SKM-1 (cell line): ENCODE measurements around the gene TNFSF12.
A peak's percentile ranks its signal among the peaks of the same experiment; 100 is the strongest.

ENCODE experiments used
- DNase-seq: peaks from one replicate; lab custom pipeline; 2025; ENCODE audit not compliant: unreplicated experiment; lab: John Stamatoyannopoulos, UW

The TNFSF12 gene

DNA sequence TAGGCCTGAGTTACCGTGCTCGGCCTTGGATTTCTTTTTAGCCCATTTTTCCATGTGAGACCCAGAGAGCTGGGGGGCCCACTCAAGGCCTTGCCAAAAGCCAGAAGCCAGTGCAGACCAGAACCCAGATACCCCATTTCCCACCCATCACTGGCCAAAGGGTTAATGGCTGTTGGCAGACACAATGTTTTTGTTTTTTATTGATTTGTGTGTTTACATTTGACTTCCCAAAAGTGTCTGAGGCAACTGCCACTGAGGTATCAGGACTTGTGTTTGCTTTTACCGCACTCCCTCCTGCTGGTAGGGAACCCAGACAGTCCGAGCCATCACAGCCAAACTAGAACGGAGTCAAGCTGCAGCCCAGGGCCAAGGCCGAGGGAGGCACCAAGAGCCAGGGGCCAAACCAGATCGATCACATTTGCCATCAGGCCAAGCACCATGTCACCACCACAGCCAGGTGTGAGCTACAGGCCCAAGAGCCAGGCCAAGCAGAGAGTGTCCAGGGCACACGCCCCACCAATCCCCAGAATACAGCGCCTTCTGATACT is 7.7 kb upstream of the TNFSF12 start:
- DNase-seq: no peak

DNA sequence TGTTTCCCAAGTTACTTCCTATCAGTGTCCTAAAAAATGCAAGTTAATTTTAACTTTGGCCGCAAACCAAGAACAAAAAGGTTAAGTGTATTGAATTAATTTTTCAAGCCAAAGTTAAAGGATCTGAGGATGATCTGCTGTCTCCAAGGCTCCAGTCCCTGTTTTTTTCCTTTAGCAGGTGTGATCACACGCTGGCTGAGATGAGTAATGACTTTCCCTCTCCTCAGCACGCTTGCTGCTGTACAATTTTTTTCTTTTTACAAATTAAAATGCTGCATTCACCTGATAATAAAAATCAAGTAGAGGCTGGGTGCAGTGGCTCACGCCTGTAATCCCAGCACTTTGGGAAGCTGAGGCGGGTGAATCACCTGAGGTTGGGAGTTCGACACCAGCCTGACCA is 3.9 kb upstream of the TNFSF12 start:
- DNase-seq: no peak

DNA sequence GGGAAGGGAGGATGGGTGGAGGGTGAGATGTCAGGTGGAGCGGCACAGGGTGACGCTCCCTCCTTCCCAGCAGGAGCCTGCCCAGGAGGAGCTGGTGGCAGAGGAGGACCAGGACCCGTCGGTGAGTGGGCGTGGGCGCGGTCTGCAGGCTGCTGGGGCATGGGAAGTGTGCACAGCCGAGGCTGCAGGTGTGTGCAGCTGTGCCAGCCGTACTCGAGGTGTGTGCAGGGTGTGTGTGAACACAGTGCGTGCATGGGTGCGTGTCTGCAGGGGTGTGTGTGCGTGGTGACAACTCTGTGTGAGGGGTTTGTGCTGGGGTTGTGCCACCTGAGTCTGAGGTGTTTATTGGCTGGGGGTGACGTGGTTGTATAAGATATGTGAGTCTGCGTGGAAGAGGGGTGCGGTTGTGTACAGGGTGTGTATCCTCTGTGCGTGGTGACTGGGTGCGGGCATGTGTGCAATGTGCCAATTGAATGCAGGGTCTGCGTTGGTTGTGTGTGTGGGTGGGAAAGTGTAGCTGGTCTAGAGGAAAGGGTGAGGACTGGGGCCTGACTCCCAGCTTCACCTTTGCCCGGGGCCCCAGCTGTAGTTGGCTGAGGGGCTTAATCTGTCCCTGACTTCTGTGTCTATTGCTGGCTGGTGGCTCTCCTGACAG is 670 bp downstream of the TNFSF12 start:
- no peak for DNase-seq

DNA sequence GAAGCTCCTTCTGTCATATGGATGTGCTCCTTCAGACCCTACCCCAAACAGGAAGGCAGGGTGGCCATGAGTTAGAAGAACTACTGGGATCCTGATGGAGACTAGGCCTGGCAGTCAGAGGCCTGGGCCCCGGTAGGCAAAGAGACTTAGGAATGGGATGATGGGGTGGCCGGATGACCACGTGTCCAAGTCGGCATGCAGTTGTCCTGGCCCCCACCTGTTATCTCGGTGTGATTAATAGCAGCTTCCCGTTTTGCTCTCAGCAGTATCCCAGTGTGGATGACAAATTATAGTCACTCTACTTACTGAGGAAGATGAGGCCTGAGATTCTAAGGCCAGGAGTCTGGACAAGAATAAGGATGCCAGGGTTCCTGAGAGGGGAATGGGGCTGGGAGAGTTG is 1.5 kb downstream of the TNFSF12 start:
- no peak for DNase-seq

DNA sequence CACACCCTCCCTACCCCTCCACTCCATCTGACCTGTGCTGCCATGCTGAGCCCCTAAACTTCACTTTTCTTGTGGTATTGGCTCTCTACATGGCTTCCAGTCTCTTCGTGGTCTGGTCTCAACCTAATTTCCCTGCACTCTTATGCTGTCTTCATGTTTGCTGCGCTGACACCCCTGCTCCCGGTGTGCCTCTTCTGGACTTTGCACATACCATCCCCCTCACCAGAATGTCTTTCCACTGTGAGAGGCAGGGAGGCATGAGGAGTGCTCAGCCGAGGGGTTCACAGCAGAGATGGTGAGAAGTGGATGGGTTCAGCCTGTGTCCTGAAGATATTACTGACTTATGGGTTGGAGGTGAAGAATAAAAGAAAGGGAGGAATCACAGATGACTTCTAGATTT is 2.5 kb downstream of the TNFSF12 start:
- no peak for DNase-seq

DNA sequence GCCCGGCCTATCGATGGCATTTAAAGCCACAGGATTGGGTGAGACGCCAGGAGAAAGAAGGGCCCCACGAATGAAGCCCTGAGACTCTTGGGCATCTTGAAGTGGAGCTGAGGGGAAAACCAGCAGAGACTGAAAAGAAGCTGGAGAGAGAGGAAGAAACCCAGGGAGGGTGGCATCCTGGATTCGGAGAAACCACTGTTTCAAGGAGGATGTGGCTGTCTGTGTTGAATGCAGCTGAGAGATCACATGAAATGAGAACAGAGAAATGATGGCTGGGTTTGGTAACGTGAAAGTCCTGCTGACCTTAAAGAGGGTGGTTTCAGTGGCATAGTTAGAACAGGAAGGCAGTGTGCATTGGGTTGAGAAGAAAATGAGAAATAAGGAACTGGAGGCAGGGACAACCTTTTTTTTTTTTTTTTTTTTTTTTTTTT is 3.8 kb downstream of the TNFSF12 start:
- DNase-seq: peak; percentile 36

DNA sequence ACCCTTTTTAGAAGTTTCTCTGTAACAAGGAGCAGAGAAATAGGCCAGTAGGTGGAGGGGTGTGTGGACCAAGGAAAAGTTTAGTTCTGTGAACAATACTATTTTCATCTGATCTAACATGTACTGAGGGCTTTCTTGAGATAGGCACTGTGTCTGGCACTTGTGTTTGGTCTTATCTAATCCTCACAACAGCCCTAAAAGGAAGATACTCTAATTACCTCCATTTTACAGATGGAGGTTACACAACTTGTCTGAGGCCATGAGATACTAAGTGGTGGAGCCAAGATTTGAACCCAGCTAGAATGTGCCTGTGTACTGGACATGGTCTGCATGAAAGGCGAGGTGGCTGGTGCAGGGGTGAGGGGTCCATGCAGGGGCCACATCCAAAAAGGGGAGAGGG is 4.5 kb downstream of the TNFSF12 start:
- DNase-seq: no peak

DNA sequence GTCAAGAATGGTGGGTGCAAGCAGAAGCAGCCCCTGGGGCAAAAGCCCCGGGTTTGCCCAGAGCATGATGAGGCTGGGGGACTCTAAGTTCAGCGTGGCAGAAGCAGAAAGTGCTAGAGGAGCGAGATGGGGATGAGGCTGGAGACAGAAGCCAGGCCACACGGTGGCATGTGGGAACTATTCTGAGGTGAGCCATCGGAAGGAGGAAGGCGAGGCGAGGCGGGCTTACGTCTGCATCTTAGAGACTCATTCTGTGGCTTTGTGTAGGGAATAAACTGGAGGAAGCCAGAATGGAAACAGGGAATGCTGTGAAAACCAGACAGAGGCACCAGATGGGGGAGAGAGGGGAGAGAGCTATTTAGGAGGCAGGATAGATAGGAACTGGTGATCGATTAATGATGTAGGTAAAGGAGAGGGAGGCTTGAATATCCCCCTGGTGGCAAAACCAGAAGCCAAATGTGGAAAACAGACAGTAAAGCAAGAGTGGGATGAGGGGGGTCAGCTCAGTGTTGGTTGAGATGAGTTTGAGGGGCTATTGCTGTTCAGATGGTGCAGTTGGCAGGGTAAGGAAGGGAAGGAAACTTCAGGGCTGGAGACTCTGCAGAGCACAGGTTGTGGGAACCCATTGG is 6.6 kb downstream of the TNFSF12 start:
- no peak for DNase-seq

DNA sequence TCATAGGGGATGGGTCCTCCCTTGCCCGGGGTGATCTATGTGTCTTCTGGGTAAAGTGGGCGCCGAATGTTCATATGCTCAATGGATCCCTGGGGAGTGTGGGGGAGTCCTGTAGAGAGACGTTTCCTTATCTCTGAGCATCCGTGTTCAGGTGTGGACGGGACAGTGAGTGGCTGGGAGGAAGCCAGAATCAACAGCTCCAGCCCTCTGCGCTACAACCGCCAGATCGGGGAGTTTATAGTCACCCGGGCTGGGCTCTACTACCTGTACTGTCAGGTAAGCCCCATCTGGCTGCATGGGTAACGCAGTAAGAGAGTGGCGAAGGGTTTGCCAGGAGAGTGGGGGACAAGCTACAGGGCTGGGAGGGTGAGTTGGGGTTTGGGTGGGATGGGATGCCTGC is 7.8 kb downstream of the TNFSF12 start:
- DNase-seq: no peak

DNA sequence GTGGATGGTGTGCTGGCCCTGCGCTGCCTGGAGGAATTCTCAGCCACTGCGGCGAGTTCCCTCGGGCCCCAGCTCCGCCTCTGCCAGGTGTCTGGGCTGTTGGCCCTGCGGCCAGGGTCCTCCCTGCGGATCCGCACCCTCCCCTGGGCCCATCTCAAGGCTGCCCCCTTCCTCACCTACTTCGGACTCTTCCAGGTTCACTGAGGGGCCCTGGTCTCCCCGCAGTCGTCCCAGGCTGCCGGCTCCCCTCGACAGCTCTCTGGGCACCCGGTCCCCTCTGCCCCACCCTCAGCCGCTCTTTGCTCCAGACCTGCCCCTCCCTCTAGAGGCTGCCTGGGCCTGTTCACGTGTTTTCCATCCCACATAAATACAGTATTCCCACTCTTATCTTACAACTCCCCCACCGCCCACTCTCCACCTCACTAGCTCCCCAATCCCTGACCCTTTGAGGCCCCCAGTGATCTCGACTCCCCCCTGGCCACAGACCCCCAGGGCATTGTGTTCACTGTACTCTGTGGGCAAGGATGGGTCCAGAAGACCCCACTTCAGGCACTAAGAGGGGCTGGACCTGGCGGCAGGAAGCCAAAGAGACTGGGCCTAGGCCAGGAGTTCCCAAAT is 8.4 kb downstream of the TNFSF12 start:
- no peak for DNase-seq

DNA sequence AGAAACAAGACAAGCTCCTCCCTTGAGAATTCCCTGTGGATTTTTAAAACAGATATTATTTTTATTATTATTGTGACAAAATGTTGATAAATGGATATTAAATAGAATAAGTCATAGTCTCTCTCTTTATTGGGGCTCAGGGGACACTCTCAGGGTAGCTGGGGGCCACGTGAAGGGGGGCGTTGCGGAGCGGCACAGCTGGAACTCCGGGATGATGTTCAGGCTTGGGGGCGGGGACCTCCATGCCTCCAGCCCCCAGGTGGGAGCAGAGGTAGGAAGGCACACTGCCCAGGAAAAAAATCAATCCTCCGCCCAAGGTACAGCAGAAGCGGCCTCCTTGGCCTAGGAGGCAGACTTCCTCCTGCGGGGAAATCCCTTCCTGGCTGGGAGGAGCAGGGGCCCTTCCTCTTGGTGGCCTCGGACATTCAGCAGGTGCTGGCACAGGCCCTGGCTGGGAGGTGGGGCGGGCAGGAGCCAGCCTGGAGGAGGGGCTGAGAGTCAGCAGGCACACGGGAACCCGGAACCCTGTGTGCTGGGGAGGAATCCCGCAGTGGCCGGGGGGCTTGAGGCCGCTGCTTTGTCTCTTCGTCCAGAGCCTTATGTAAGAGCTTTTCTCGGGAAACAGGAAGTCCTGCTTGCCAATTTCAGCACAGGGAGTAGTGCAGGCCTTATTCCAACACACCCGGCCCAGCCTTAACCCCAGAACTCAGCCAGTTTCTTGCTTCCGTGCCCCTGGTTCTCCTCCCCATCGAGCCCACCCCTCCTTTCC is 9.1 kb downstream of the TNFSF12 start:
- DNase-seq: peak; percentile 31

DNA sequence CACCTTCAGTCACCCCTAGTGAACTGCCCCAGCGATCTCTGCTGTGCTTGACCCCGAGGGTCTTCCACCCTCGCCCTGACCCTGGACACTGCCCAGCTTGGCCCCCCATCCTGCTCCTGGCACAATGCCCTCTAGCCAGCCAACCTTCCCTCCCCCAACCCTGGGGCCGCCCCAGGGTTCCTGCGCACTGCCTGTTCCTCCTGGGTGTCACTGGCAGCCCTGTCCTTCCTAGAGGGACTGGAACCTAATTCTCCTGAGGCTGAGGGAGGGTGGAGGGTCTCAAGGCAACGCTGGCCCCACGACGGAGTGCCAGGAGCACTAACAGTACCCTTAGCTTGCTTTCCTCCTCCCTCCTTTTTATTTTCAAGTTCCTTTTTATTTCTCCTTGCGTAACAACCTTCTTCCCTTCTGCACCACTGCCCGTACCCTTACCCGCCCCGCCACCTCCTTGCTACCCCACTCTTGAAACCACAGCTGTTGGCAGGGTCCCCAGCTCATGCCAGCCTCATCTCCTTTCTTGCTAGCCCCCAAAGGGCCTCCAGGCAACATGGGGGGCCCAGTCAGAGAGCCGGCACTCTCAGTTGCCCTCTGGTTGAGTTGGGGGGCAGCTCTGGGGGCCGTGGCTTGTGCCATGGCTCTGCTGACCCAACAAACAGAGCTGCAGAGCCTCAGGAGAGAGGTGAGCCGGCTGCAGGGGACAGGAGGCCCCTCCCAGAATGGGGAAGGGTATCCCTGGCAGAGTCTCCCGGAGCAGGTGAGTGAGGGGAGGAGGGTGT is 9.9 kb downstream of the TNFSF12 start, which contains the start of gene TNFSF13:
Gene TNFSF13 (plus strand): TSS at position 207 of the 776 bp plus-strand sequence. CDS start 290 bp downstream, at position 497.
- DNase-seq: peak; percentile 27

DNA sequence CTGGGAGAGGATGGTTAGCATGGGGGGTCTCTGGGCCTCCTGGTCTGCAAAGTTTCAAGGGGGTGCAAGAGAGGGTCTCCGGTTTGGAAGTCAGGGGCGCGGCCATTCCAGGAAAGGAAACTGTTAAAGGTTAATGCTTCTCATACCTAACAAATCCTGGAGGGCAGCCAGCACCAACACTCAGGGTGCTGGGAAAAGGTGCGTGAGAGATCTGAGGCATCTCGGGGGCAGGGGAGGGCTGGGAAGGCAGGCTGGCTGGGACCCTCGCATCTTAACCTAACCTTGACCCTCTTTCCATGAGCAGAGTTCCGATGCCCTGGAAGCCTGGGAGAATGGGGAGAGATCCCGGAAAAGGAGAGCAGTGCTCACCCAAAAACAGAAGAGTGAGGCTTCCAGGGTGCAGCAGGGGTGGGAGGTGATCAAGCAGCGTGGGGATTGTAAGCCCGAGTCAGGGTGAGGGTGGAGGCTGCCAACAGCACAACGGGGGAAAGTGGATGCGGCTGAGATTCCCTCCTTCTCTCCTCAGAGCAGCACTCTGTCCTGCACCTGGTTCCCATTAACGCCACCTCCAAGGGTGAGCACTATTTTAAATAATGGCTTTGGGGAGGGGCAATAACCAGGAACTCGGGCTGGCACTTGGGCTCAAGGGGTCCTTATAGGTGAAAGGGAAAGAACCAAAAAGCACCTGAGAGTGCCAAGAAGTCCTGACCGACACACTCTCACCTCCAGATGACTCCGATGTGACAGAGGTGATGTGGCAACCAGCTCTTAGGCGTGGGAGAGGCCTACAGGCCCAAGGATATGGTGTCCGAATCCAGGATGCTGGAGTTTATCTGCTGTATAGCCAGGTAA is 10.7 kb downstream of the TNFSF12 start:
- DNase-seq: no peak

DNA sequence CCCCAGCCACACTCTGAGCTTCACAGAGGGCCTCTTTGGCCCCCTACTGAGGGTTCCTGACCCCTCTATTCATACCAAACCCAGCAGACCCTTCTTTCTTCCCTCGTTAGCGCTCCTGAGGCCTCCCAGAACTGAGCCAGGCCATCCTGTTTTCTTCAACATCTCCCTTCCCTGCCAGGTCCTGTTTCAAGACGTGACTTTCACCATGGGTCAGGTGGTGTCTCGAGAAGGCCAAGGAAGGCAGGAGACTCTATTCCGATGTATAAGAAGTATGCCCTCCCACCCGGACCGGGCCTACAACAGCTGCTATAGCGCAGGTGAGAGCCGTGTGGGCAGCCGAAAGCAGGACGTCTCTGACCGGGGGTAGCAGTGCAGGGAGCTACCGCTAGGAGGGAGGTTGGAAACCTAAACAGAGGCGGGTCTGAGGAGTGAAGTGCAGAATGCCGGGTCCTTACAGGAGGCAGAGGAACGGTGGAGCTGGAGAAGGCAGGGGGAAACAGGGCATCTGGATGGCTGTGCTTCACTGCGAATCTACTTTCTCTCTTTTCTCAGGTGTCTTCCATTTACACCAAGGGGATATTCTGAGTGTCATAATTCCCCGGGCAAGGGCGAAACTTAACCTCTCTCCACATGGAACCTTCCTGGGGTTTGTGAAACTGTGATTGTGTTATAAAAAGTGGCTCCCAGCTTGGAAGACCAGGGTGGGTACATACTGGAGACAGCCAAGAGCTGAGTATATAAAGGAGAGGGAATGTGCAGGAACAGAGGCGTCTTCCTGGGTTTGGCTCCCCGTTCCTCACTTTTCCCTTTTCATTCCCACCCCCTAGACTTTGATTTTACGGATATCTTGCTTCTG is 11.5 kb downstream of the TNFSF12 start:
- DNase-seq: peak; percentile 31

DNA sequence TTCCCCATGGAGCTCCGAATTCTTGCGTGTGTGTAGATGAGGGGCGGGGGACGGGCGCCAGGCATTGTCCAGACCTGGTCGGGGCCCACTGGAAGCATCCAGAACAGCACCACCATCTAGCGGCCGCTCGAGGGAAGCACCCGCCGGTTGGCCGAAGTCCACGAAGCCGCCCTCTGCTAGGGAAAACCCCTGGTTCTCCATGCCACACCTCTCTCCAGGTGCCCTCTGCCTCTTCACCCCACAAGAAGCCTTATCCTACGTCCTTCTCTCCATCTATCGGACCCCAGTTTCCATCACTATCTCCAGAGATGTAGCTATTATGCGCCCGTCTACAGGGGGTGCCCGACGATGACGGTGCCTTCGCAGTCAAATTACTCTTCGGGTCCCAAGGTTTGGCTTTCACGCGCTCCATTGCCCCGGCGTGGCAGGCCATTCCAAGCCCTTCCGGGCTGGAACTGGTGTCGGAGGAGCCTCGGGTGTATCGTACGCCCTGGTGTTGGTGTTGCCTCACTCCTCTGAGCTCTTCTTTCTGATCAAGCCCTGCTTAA is 12.2 kb downstream of the TNFSF12 start:
- peak; percentile 31 for DNase-seq

DNA sequence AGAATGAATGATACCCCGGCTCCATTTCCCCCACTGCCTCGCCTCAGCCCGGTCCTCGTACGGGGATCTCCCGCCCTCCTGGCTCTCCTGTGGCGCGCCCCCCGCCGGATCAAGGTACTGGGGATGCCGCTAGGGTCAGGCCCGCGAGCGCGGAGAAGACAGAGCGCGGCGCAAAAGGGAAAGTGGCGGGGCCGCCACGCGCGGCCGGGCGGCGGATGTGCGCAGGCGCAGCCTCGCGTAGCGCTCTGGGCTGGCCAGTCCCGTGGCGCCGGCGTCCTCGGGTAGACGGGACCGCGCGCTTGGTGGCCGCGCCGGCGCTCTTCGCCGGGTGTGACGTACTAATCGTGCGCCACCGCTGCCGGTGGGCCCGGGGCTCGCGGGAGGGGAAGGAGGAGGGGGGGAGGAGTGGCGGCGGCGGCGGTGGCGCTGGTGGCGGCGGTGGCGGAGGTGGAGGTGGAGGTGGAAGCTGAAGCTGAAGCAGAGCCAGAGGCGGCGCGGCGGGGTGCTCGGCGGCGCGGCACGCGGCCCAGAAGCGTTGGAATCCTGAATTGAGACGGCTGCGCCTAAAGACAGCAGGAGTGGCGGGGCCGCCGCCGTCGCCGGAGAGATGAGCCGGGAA is 12.8 kb downstream of the TNFSF12 start, which contains the start of gene SENP3:
Gene SENP3 (plus strand): TSS at position 331 of the 619 bp plus-strand sequence. CDS start 1,158 bp downstream, outside the sequence.
- DNase-seq: peak; percentile 4

DNA sequence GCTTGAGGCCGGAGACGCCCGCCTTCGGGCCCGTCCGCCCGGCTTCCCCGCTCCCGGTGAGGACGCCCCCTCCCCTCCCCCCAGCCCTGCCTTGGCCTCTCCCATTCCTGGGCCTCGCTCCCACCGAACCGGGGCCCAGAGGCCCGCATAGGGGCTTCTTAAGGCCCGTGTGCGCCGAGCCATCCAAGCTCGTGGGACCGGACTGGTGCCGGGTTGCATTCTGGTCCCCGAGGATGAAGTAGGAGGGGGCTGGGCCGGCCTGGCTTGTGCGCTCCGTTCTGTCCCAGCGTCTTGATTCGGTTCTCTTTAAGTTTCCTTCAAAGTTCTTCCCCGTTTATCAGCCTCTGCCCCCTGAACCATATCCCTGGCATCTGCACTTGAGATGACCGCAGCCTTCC is 13.3 kb downstream of the TNFSF12 start:
- no peak for DNase-seq
